GM12878 (cell line): ENCODE data around the gene RAB3IL1. TPM values are rescaled to one million over a fixed set of nuclear protein-coding genes. Genes with fewer than 3 reads are reported as not detected.

ENCODE experiments used
- ATAC-seq: fragments of 200-7000 bp; cut with Tn5 transposase; 3 replicates; pipeline ENCODE4 v1.9.1; 2020; ENCODE audit warnings: mild to moderate bottlenecking, moderate library complexity
- BruUV-seq: library from RNA; stranded (reverse); fragments of 400-500 nt; replicated peaks from 2 replicates; lab custom pipeline; 2021; lab: Mats Ljungman, UMichigan
- CTCF ChIA-PET: fragments of 300-600 bp; sonication (Branson Sonifier 250); formaldehyde crosslinking; extraction: SDS; loops from one replicate; lab custom pipeline; 2021; ENCODE audit warnings: inconsistent platforms; lab: Yijun Ruan, JAX
- POLR2A ChIA-PET: fragments of 350-600 bp; formaldehyde crosslinking; extraction: SDS; loops from one replicate; lab custom pipeline; 2021; ENCODE audit warnings: inconsistent platforms; lab: Charles Lee
- RAD21 ChIA-PET: fragments of 300-600 bp; sonication (Branson Sonifier 250); formaldehyde crosslinking; loops from one replicate; lab custom pipeline; 2023; ENCODE audit warnings: antibody characterized with exemption; ENCODE audit not compliant: unreplicated experiment; lab: Charles Lee
- SMC1A ChIA-PET: fragments of 300-600 bp; sonication (Branson Sonifier 250); formaldehyde crosslinking; loops from one replicate; lab custom pipeline; 2023; ENCODE audit not compliant: unreplicated experiment, uncharacterized antibody; lab: Charles Lee
- DNase-seq: peaks from one replicate; pipeline ENCODE4 v3.0.0-alpha.2; 2011; ENCODE audit warnings: low read depth, low spot score
- FAIRE-seq: peaks from 3 replicates; lab custom pipeline; 2011; peaks lifted over from hg19 to GRCh38; lab: Jason Lieb, UNC
- H2AFZ ChIP-seq: 2 replicates; pipeline ENCODE4 v1.6.0; 2011; ENCODE audit warnings: low read depth, low read length, control low read depth; ENCODE audit not compliant: control insufficient read depth
- H3K27ac ChIP-seq: 2 replicates; pipeline ENCODE4 v1.5.1; 2011; ENCODE audit warnings: control low read depth; ENCODE audit not compliant: control insufficient read depth, insufficient read depth
- H3K27me3 ChIP-seq, 2 experiments: replicated peaks in 1 of 2; 2 replicates each; pipeline versions ENCODE4 v1.6.0 to v1.6.1; 2011; ENCODE audit warnings: low read length in 1 of 2; ENCODE audit not compliant: control insufficient read depth in 2 of 2, insufficient read depth in 2 of 2
- H3K36me3 ChIP-seq, 2 experiments: 2 replicates each; pipeline ENCODE4 v1.5.1; 2011; ENCODE audit warnings: low read length in 1 of 2; ENCODE audit not compliant: control insufficient read depth in 2 of 2, insufficient read depth in 2 of 2
- H3K4me1 ChIP-seq: 2 replicates; pipeline ENCODE4 v1.6.1; 2011; ENCODE audit warnings: mild to moderate bottlenecking, low read length, moderate library complexity, mixed read lengths; ENCODE audit not compliant: control insufficient read depth, insufficient read depth
- H3K4me2 ChIP-seq: 2 replicates; pipeline ENCODE4 v1.6.0; 2011; ENCODE audit warnings: control low read depth; ENCODE audit not compliant: control insufficient read depth, insufficient read depth
- H3K4me3 ChIP-seq: fragments of 200-600 bp; sonication (generic); 2 replicates; pipeline ENCODE4 v1.5.1; 2016
- H3K79me2 ChIP-seq: 2 replicates; pipeline ENCODE4 v1.6.0; 2011; ENCODE audit warnings: low read length; ENCODE audit not compliant: control insufficient read depth, insufficient read depth
- H3K9ac ChIP-seq: 2 replicates; pipeline ENCODE4 v1.8.0; 2011; ENCODE audit warnings: low read length, control low read depth, mixed read lengths; ENCODE audit not compliant: control insufficient read depth, insufficient read depth
- H3K9me3 ChIP-seq: replicated peaks from 3 replicates; pipeline ENCODE4 v1.5.1; 2011; ENCODE audit warnings: mild to moderate bottlenecking, low read length; ENCODE audit not compliant: control insufficient read depth, insufficient read depth
- H4K20me1 ChIP-seq: 2 replicates; pipeline ENCODE4 v1.6.0; 2011; ENCODE audit not compliant: control insufficient read depth, insufficient read depth
- BCL11A ChIP-seq: IDR thresholded peaks from 2 replicates; pipeline ENCODE4 v1.6.1; 2011; ENCODE audit warnings: low read depth, low read length
- BRCA1 ChIP-seq: IDR thresholded peaks from 2 replicates; pipeline ENCODE4 v1.6.1; 2011; ENCODE audit warnings: low read depth, low read length, improper control_type of control experiment
- CHD1 ChIP-seq: IDR thresholded peaks from 2 replicates; pipeline ENCODE4 v1.6.1; 2012; ENCODE audit warnings: low read depth, low read length, improper control_type of control experiment
- EED ChIP-seq: sonication (generic); IDR thresholded peaks from 2 replicates; pipeline ENCODE4 v1.6.1; 2016; ENCODE audit warnings: antibody characterized with exemption, low read depth
- ETV6 ChIP-seq, 2 experiments: fragments of 450-650 bp in 1 of 2; IDR thresholded peaks in 1 of 2; conservative IDR thresholded peaks in 1 of 2; 2 replicates each; pipeline ENCODE4 v1.6.1; 2014; ENCODE audit warnings: antibody characterized with exemption in 1 of 2, borderline replicate concordance in 1 of 2, low read depth in 1 of 2, mild to moderate bottlenecking in 1 of 2, moderate library complexity in 1 of 2
- FOS ChIP-seq: IDR thresholded peaks from 3 replicates; pipeline ENCODE4 v1.6.1; 2011; ENCODE audit warnings: borderline replicate concordance; ENCODE audit not compliant: insufficient read length; ENCODE audit errors: extremely low read depth
- KDM1A ChIP-seq: fragments of 200-600 bp; sonication (generic); IDR thresholded peaks from 2 replicates; pipeline ENCODE4 v1.6.1; 2016; ENCODE audit warnings: borderline replicate concordance
- KLF5 ChIP-seq: fragments of 450-650 bp; IDR thresholded peaks from 2 replicates; pipeline ENCODE4 v1.6.1; 2014; ENCODE audit warnings: mild to moderate bottlenecking; ENCODE audit not compliant: partially characterized antibody
- MYC ChIP-seq: IDR thresholded peaks from 2 replicates; pipeline ENCODE4 v1.6.1; 2011; ENCODE audit warnings: mild to moderate bottlenecking, low read length, moderate library complexity, inconsistent platforms; ENCODE audit not compliant: insufficient read depth, insufficient replicate concordance, insufficient read length, severe bottlenecking
- NR2C2 ChIP-seq: IDR thresholded peaks from 2 replicates; pipeline ENCODE4 v1.6.1; 2011; ENCODE audit warnings: borderline replicate concordance, low read depth; ENCODE audit not compliant: control insufficient read depth, insufficient read length
- RBBP5 ChIP-seq: fragments of 200-600 bp; sonication (generic); conservative IDR thresholded peaks from 2 replicates; pipeline ENCODE4 v1.6.1; 2016
- RCOR1 ChIP-seq: conservative IDR thresholded peaks from 2 replicates; pipeline ENCODE4 v1.6.1; 2012; ENCODE audit warnings: low read depth, low read length, improper control_type of control experiment
- TCF3 ChIP-seq: IDR thresholded peaks from 2 replicates; pipeline ENCODE4 v1.6.1; 2012; ENCODE audit warnings: low read depth, mild to moderate bottlenecking, low read length, borderline replicate concordance; ENCODE audit not compliant: insufficient read depth
- WGBS: methylation state at CpG from one replicate; pipeline ENCODE4 v1.1.6; 2016; ENCODE audit warnings: low lambda C conversion rate; ENCODE audit not compliant: insufficient replicate concordance, insufficient coverage; ENCODE audit errors: missing lambda C conversion rate; 5-methylcytosine and 5-hydroxymethylcytosine counted together
- in situ Hi-C: fragments of 300-500 bp; cut with MboI; formaldehyde crosslinking; loops from 9 replicates; pipeline ENCODE4 v1.14.3; 2018; ENCODE audit warnings: mixed read lengths
- intact Hi-C: fragments of 100-400 bp; cut with micrococcal nuclease; formaldehyde crosslinking; loops from one replicate; pipeline ENCODE4 v1.14.2; 2022; ENCODE audit not compliant: unreplicated experiment
- polyA plus RNA-seq, 11 experiments: library from polyadenylated mRNA; depleted of rRNA in 4 of 11; unstranded in 6 of 11; stranded (reverse) in 5 of 11; fragments of >200 nt; fragmentation: Nextera tagmentation in 4 of 11; fragmentation: Illumina TruSeq in 1 of 11; extraction: Ambion mirVana in 4 of 11; extraction: Trizol in 1 of 11; gene quantifications; 1 replicate in 1 of 11; 2 replicates in 10 of 11; pipeline versions ENCODE4 v1.2.1 to v1.2.3, GENCODE V29; 2011 to 2016; ENCODE audit warnings: inconsistent platforms in 2 of 11, missing spikeins in 2 of 11, low read depth in 1 of 11
- total RNA-seq, 4 experiments: library from RNA; depleted of rRNA in 3 of 4; stranded (reverse); fragments of >200 nt in 3 of 4; fragmentation: Illumina TruSeq in 1 of 4; extraction: Trizol in 1 of 4; gene quantifications; 2 replicates each; pipeline versions ENCODE4 v1.2.1 to v1.2.3, GENCODE V29; 2013 to 2021
- TF ChIP-seq, protein P1 (sequence below): fragments of 450-650 bp; conservative IDR thresholded peaks from 2 replicates; pipeline ENCODE4 v1.6.1; 2017; ENCODE audit warnings: mild to moderate bottlenecking, moderate library complexity
- TF ChIP-seq, protein P2 (sequence below): IDR thresholded peaks from 2 replicates; pipeline ENCODE4 v1.6.1; 2012; ENCODE audit warnings: low read depth, low read length, improper control_type of control experiment
- TF ChIP-seq, protein P3 (sequence below): fragments of 450-650 bp; IDR thresholded peaks from 2 replicates; pipeline ENCODE4 v1.6.1; 2014; ENCODE audit warnings: mild to moderate bottlenecking
- TF ChIP-seq, protein P4 (sequence below): fragments of 450-650 bp; IDR thresholded peaks from 2 replicates; pipeline ENCODE4 v1.6.1; 2017; ENCODE audit warnings: borderline replicate concordance

RAB3IL1 gene
- total and polyA plus RNA-seq, 10 of the 15 experiments (the other 5 are each of a cell fraction or from before 2014, with no cell fraction given): 0.04 TPM; not detected in 9

DNA sequence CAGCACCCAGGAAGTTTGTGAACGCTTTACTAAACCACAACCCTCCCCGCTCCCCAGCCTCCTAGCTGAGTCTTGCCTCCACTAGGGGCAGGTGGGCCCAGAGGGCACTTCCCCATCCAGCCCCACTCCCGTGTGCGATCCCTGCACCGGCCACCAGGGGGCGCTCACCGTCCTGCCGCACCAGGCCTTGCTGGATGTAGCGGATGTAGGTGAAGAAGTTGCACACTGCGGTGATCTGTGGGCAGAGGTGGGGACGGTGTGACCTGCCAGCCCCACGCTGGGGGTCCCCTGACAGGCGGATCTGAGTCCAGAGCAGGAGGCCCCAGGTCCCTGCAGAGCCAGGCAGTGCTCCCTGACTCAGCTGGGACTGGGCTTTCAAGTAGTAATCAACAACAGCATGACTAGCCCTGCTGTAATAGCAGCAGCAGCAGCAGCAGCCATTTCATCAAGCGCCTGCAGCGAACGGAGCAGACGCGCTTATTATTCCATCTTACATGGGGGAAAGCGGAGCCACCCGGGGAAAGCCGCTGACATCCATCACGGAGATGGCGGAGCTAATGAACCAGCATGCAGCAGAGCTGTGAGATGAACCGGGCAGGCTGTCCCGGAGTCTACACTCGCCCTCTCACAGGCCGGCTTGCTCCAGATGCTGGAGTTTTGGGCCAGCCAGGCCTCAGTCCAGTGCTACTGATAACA lies 18.1 kb downstream of the RAB3IL1 start:
- SMC1A ChIA-PET: interaction anchor here (0.7 to 11.0 kb wide), 18 partner anchors 10 to 224 kb away, joined by 3 to 168 read pairs (median 4); partner anchors contain the start of gene INCENP
- in situ Hi-C loops: loop anchor here (5.0 kb wide), 3 partner anchors 102 to 208 kb away; no protein-coding TSS in a partner anchor
- TF ChIP-seq KLF5 (no peak), ETV6 (conservative IDR thresholded peaks at IDR 0.05 in 1 of 2, IDR thresholded peaks at IDR 0.05 in 1 of 2; ENCODE audit: borderline replicate concordance in 1 of 2, low read depth in 1 of 2) (no peak), NR2C2 (no peak), BRCA1 (no peak), EED (no peak), MYC (no peak), FOS (no peak), BCL11A (no peak), RBBP5 (no peak), CHD1 (no peak), KDM1A (no peak), TCF3 (no peak), RCOR1 (no peak)
- TF ChIP-seq, protein P1, sequence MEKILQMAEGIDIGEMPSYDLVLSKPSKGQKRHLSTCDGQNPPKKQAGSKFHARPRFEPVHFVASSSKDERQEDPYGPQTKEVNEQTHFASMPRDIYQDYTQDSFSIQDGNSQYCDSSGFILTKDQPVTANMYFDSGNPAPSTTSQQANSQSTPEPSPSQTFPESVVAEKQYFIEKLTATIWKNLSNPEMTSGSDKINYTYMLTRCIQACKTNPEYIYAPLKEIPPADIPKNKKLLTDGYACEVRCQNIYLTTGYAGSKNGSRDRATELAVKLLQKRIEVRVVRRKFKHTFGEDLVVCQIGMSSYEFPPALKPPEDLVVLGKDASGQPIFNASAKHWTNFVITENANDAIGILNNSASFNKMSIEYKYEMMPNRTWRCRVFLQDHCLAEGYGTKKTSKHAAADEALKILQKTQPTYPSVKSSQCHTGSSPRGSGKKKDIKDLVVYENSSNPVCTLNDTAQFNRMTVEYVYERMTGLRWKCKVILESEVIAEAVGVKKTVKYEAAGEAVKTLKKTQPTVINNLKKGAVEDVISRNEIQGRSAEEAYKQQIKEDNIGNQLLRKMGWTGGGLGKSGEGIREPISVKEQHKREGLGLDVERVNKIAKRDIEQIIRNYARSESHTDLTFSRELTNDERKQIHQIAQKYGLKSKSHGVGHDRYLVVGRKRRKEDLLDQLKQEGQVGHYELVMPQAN: no peak
- TF ChIP-seq, protein P2, sequence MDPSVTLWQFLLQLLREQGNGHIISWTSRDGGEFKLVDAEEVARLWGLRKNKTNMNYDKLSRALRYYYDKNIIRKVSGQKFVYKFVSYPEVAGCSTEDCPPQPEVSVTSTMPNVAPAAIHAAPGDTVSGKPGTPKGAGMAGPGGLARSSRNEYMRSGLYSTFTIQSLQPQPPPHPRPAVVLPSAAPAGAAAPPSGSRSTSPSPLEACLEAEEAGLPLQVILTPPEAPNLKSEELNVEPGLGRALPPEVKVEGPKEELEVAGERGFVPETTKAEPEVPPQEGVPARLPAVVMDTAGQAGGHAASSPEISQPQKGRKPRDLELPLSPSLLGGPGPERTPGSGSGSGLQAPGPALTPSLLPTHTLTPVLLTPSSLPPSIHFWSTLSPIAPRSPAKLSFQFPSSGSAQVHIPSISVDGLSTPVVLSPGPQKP: no peak
- TF ChIP-seq, protein P3, sequence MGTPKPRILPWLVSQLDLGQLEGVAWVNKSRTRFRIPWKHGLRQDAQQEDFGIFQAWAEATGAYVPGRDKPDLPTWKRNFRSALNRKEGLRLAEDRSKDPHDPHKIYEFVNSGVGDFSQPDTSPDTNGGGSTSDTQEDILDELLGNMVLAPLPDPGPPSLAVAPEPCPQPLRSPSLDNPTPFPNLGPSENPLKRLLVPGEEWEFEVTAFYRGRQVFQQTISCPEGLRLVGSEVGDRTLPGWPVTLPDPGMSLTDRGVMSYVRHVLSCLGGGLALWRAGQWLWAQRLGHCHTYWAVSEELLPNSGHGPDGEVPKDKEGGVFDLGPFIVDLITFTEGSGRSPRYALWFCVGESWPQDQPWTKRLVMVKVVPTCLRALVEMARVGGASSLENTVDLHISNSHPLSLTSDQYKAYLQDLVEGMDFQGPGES: no peak
- TF ChIP-seq, protein P4, sequence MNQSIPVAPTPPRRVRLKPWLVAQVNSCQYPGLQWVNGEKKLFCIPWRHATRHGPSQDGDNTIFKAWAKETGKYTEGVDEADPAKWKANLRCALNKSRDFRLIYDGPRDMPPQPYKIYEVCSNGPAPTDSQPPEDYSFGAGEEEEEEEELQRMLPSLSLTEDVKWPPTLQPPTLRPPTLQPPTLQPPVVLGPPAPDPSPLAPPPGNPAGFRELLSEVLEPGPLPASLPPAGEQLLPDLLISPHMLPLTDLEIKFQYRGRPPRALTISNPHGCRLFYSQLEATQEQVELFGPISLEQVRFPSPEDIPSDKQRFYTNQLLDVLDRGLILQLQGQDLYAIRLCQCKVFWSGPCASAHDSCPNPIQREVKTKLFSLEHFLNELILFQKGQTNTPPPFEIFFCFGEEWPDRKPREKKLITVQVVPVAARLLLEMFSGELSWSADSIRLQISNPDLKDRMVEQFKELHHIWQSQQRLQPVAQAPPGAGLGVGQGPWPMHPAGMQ: no peak

More for the DNA sequence above, 18.1 kb downstream of the RAB3IL1 start:
- Histone ChIP-seq H3K27ac (no peak overlapping the region), H3K4me3 (no peak overlapping the region), H2AFZ (peak overlapping the region; percentile 50; the same call in 1 of the 2 replicates), H3K9me3 (no peaks in the 10 kb centered on the region), H4K20me1 (no peaks in the 10 kb centered on the region), H3K36me3 (no peaks in the 10 kb centered on the region), H3K79me2 (no peaks in the 10 kb centered on the region), H3K4me1 (no peaks in the 10 kb centered on the region), H3K9ac (no peak overlapping the region), H3K27me3 (peaks cover 0 to 1% of the 10 kb centered on the region in 2 experiments; a peak in 1 of 4 replicates), H3K4me2 (no peak overlapping the region; the same call in 1 of the 2 replicates)
- BruUV-seq: no TSS peak
- POLR2A ChIA-PET: interaction anchor here (0.6 to 1.5 kb wide), 3 partner anchors 68 to 281 kb away, joined by 3 read pairs; partner anchors contain the start of gene FTH1
- intact Hi-C loops: loop anchor here (1.0 kb wide), 2 partner anchors 48 to 209 kb away; no protein-coding TSS in a partner anchor
- peak; percentile 95 for ATAC-seq
- CTCF ChIA-PET: interaction anchor here (0.6 to 11.4 kb wide), 43 partner anchors 9 to 231 kb away, joined by 3 to 321 read pairs (median 5); partner anchors contain the start of genes BEST1, FEN1 and TMEM258
- RAD21 ChIA-PET: interaction anchor here (0.6 to 9.3 kb wide), 11 partner anchors 24 to 216 kb away, joined by 3 to 175 read pairs (median 6); no protein-coding TSS in a partner anchor
- peak; percentile 40 for DNase-seq
- FAIRE-seq: peak; percentile 98
- 29% methylated on average over 27 of the region's 27 CpGs for WGBS
